Right renal pelvis (tissue), 4 donors: Measurements from ENCODE around the gene ZNF487. TPM values are rescaled to one million over a fixed set of nuclear protein-coding genes. Genes with fewer than 3 reads are reported as not detected.

Experiments used
- DNase-seq, 4 donors: peaks; one replicate each; pipeline ENCODE4 v3.0.0-alpha.2; 2013; ENCODE audit warnings: low read depth in 4 of 4, low spot score in 3 of 4, missing footprints in 1 of 4
- polyA plus RNA-seq, 4 donors: library from polyadenylated mRNA; unstranded; fragments of 120-200 nt; gene quantifications; one replicate each; pipeline ENCODE4 v1.2.1, GENCODE V29; 2013; ENCODE audit not compliant: insufficient read length in 4 of 4

ZNF487 gene
- polyA plus RNA-seq, 4 donors, result 10.4 to 12.6 (median 11.6) TPM

GRCh38 chr10:43479275-43479674, 42.4 kb downstream of the ZNF487 start:
- no peak for DNase-seq

GRCh38 chr10:43482319-43483078, 45.6 kb downstream of the ZNF487 start:
- DNase-seq, result no peak

GRCh38 chr10:43491855-43492254, 54.9 kb downstream of the ZNF487 start:
- no peak for DNase-seq

GRCh38 chr10:43502931-43503330, 66.0 kb downstream of the ZNF487 start:
- DNase-seq, result peak in 3 of 4 donors; percentile 0 to 8 (median 1)

- no peak for DNase-seq
Measured at GRCh38 chr10:43524434-43525247, 87.7 kb downstream of the ZNF487 start.

Other genes starting within 250 kb of the ZNF487 start
- gene RASGEF1A, start 170.0 kb upstream of the ZNF487 start, polyA plus RNA-seq, result 1 to 10 TPM; 1.2 to 1.7 (median 1.5) TPM
- 1 to 10 TPM in 1 of 4 donors, not detected in 3; 2.2 TPM for gene FXYD4, start 65.5 kb upstream of the ZNF487 start, polyA plus RNA-seq
- gene HNRNPF, start 27.9 kb upstream of the ZNF487 start, polyA plus RNA-seq, result 100 to 1,000 TPM; 215 to 239 (median 232) TPM
- 10 to 100 TPM in 3 of 4 donors, 1 to 10 TPM in 1; 10.0 to 16.3 (median 12.6) TPM for gene ZNF239, start 137.5 kb downstream of the ZNF487 start, polyA plus RNA-seq
- gene ZNF485, start 169.3 kb downstream of the ZNF487 start, polyA plus RNA-seq, result 1 to 10 TPM; 4.3 to 5.4 (median 4.7) TPM
- 10 to 100 TPM; 56.6 to 74.2 (median 69.1) TPM for gene ZNF32, start 211.8 kb downstream of the ZNF487 start, polyA plus RNA-seq